ENCODE results near the gene SP140L.

DNA sequence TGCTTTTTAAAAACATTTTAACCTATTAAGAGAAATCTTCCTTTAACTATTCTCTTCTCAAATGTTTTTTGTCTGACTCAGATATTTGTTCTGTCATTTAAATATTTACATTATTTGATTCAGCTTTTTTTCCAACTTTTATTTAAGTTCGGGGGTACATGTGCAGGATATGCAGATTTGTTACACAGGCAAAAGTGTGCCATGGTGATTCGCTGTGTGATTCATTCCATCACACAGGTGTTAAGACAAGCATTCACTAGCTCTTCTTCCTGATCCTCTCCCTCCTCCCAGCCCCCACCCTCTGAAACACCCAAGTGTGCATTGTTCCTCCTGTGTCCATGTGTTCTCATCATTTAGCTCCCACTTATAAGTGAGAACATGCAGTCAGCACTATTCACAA, 108.4 kb downstream of the SP140L start:
- TF ChIP-seq, protein P1, sequence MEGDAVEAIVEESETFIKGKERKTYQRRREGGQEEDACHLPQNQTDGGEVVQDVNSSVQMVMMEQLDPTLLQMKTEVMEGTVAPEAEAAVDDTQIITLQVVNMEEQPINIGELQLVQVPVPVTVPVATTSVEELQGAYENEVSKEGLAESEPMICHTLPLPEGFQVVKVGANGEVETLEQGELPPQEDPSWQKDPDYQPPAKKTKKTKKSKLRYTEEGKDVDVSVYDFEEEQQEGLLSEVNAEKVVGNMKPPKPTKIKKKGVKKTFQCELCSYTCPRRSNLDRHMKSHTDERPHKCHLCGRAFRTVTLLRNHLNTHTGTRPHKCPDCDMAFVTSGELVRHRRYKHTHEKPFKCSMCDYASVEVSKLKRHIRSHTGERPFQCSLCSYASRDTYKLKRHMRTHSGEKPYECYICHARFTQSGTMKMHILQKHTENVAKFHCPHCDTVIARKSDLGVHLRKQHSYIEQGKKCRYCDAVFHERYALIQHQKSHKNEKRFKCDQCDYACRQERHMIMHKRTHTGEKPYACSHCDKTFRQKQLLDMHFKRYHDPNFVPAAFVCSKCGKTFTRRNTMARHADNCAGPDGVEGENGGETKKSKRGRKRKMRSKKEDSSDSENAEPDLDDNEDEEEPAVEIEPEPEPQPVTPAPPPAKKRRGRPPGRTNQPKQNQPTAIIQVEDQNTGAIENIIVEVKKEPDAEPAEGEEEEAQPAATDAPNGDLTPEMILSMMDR (IDR thresholded peaks at IDR 0.05), result no peak
- no peak for TF ChIP-seq POLR2A (IDR thresholded peaks at IDR 0.05)

Measured in lower leg skin (tissue), 3 donors.